HG03095 (cell line): ENCODE measurements around the gene RNF180.
"Not testable (repeated sequence)": the region's sequence is repeated elsewhere in the genome, so short reads cannot be mapped to it uniquely, and the experiment has no call there.

Experiments used
- ATAC-seq: cut with Tn5 transposase; IDR thresholded peaks from one replicate; pipeline ENCODE4 v1.9.1; 2021; ENCODE audit warnings: moderate library complexity; ENCODE audit not compliant: unreplicated experiment

Gene RNF180

DNA sequence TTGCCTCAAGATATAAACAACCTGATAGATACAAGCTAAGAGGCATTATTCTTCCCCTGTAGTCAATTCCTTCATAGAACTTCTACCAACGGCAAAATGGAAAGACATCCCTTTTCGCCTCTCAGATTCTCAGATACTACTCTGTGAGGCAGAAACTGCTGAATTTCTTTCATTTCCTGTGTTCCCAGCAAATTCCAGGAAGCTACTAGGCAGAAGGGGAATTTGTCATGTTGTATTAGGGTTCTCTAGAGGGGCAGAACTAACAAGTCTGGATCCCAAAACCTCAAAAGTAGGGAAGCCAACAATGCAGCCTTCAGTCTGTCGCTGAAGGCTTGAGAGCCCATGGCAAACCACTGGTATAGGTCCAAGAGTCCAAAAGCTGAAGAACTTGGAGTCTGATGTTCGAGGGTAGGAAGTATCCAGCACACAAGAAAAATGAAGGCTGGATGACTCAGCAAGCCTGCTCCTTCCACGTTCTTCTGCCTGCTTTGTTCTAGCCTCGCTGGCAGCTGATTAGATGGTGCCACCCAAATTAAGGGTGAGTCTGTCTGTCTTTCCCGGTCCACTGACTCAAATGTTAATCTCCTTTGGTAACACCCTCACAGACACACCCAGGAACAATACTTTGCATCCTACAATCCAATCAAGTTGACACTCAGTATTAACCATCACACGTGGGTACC lies 15.2 kb downstream of the RNF180 start:
- no peak for ATAC-seq

DNA sequence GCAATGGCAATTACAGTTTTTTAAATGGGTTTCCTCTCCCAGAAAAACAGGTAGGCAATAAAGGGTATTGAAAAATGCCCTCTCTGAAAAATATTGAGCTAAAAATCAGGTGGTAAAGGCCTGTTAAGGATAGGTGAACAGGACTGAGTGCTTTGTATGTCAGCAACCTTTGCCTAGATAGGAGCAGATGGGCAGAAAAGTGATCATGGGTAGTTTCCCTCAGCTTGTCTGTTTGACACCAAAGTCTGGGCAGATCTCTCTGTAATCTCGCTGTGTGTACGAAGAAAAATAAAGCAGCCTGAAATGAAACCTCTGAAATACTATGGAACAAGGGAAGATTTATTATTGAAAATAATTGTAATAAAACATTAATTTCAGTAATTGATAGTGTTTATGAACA lies 15.8 kb downstream of the RNF180 start:
- ATAC-seq = no peak

DNA sequence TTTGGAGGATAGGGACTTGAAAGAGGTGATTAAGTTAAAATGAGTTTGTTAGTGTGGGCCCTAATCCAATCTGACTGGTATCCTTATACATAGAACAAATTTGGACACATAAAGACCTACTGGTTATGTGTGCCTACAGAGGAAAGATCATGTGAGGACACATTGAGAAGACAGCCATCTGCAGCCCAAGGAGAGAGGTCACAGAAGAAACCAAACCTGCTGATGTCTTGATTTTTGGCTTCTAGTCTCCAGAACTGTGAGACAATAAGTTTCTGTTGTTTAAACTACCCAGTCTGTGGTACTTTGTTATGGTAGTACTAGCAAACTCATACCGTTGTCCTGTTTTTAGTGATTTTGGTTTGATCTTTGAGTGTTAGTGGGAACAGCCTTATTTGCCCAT lies 18.3 kb downstream of the RNF180 start:
- no peak for ATAC-seq

DNA sequence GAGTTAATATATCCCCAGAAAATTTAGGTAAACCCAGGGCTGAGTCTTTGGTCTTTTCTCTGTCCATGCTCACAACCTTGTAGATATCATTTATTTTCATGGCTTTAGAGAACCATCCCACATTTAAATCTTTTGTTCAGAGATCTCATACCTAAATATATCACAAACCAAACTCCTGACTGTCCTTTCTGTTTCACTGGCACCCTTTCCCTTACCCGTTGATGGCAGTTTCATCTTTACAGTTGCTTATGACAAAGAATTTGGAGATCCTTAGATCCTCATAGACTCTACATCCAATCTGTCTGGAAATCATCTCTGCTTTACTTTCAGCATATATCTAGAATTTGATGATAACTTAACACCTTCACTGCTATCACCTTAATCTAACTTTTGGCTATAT lies 19.2 kb downstream of the RNF180 start:
- no peak for ATAC-seq

DNA sequence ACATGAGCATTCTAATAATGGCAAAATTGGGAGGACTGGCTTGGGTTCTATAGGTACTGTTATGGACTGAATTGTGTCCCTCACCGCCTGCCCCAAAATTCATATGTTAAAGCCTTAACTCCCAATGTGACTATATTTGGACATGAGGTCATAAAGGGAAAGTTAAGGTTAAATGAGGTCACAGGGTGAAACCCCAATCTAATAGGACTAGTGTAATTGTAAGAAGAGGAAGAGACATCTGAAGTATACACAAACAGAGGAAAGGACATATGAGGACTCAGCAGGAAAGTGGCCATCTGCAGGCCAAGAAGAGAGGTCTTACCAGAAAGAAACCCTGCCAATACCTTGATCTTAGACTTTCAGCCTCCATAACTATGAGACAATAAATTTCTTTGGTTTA lies 23.1 kb downstream of the RNF180 start:
- ATAC-seq = no peak

DNA sequence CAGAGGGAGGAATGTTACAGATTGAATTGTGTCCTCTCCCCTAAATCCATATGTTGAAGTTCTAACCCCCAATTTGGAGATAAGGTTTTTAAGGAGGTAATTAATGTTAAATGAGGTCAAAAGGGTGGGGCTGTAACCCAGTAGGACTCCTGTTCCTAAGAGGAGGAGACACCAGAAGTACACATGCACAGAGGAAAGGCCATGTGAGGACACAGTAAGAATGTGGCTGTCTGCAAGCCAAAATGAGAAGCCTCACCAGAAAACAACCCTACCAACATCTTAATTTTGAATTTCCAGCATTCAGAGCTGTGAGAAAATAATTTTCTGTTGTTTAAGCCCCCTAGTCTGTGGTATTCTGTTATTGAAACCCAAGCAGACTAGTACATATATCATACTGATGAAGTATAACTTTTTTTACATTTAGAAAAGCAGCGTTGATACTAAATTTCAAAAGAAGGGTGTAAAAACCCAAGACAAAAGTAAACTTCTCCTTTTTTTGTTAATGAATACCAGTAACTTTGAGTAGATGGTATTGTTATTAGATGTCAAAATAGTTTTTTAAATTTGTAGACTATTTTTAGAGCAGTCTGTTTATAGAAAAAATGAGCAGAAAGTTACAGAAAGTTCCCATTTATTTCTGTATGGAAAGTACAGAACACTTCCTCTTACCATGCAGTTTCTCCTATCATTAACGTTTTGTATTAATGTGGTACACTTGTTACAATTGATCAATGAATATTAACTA lies 25.1 kb downstream of the RNF180 start:
- no peak for ATAC-seq

DNA sequence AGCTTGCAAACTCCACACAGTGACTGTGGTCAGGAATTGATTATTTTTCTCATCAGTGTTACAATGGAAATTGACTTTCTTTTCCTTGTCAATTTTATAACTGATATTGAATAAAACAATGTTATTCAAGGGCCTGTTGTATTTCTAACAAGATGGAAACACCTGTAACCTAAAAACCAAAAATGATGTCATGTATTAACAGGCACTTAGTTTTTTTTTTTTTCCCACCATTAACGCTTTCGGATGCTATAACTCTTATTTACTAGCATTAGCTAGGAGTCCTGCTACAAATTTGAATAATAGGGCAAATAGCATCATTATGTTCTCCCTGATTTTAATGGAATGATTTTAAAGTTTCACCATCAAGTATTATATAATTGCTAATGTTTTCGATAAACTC lies 30.3 kb downstream of the RNF180 start:
- no peak for ATAC-seq

DNA sequence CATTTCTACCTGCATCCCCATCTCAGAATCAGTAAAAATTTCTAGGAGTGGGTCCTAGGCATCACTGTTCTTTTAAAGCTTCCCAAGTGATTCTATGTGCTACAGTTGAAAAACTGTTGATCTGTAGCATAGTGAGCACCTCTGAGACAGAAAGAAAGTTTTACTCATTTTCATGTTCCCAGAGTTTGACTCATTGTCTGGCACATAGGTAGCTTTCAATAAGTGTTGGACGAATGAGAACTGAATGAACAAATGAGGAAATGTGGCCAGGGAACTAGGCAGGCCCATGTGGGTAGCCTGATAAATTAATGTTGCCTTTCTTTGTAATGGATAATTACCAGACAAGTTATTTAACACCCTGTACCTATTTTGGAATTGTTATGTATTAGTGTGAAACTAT lies 33.8 kb downstream of the RNF180 start:
- no peak for ATAC-seq

DNA sequence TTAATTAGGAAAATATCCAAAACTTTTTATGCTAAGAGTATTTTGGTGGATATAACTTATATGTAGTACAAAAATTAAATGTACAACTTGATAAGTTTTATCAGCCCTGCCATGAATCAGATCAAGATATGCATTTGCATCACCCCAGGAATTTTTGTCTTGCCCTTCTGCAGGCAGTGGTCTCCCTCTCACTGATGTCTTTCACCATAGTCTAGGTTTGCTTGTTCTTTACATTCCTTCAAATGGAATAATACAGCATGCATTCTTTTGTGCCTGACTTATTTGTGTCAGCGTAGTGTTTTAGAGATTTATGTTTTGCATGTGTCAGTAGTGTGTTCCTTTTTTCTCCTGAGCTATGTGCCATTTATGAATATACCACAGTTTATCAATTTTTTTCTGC lies 36.4 kb downstream of the RNF180 start:
- ATAC-seq = no peak

DNA sequence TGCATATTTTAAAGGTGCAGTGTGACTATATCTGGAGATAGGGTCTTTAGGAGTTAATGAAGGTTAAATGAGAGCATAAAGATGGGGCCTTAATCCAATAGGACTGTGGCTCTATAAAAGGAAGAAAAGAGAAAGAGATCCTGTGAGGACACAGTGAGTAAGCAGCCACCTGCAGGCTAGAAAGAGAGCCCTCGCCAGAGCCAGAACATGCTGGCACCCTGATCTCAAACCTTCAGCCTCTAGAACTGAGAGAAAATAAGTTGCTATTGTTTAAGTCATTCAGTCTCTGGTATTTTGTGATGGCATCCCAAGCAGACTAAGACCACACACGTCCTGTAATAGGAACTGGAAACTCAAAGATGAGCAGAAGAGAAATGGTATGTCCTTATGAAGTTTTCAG lies 41.0 kb downstream of the RNF180 start:
- no peak for ATAC-seq

DNA sequence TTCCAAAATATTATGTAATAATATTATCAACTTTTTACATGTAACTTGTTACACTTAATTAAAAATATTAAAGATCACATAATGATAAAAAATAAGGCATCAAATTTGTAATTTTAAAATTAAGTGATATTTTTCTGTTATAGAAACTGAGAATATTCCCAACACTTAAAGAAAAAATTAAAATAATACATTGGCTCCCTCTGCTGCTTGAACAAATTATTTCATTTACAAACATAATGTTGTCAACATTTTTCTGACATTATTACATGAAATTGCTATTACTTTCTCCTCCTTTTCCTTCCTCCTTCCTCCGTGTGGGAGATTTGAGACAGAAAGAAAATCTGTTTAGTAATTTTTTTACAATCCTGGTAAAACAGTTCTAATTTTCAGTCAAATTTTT lies 42.3 kb downstream of the RNF180 start:
- no peak for ATAC-seq

DNA sequence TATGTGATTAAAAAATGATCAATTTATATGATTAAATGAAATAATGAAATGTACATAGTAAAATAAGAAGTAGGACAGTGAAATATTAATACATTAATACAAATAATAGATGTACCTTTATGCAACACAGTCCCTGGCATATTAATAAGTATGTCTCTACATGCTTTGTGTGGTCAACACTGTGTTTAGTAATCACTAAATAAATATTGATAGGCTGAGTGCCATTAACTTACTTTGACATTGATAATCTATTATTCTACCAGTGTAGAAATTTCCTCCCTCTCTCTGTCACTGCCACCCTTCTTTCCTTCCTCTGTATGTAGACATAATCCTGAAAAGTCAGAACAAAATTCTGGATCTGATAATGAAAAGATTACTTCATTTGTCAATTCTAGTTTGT lies 43.7 kb downstream of the RNF180 start:
- ATAC-seq = no peak

DNA sequence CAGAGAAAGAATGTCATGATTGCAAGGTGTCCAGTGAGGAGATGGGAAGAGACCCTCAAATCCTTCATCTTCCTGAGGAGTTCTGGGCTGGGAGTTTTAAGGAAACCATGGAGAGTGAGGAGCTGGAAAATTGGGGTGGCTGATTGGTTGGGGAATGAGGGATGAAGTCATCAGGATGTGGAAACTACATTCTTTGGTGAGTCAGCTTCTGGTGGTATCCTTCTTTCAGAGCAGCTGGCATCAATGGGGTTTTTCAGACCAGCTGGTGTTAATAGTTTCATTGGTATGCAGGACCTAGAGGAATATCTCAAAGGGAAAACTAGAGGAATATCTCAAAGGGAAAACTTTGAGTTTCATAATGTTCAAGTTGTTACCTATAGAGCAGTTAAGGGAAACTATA lies 45.2 kb downstream of the RNF180 start:
- no peak for ATAC-seq

DNA sequence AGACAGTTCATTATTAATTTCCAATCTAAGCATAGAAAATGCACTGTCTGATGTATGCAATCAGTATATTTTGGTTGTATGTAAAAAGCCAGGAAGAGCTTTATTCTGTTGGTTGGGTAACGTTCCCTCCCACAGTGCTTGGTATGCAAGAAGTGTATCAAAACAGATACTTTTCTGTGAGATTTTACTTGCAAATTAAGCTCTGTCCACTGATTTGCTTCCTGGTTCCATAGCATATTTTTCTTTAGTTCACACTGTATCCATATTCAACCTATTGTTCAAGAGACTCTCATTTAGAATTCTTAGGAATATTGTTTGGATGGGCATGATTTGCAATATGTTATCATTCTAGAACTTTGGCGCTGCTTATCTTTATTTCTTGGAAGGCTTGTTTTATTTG lies 47.4 kb downstream of the RNF180 start:
- ATAC-seq = no peak

DNA sequence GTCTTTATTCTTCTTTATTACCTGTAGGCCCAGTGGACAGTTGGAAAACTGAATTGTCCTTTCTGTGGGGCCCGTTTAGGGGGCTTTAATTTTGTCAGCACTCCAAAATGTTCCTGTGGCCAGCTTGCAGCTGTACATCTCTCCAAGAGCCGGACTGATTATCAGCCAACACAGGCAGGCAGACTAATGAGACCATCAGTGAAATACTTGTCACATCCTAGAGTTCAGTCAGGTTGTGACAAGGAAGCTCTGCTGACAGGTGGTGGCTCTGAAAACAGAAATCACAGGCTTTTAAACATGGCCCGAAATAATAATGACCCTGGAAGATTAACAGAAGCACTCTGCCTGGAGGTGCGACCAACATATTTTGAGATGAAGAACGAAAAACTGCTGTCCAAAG lies 47.9 kb downstream of the RNF180 start:
- ATAC-seq = no peak

DNA sequence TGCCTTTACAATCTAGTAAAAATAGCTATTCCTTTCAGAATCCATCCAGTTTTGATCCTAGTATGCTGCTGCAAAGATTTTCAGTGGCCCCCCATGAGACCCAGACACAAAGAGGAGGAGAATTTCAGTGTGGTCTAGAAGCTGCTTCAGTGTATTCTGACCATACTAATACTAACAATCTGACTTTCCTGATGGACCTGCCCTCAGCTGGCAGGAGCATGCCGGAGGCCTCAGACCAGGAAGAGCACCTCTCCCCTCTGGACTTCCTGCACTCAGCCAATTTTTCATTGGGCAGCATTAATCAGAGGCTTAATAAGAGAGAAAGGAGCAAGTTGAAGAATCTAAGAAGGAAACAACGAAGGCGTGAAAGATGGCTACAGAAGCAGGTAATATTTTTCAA lies 48.5 kb downstream of the RNF180 start:
- ATAC-seq = no peak

DNA sequence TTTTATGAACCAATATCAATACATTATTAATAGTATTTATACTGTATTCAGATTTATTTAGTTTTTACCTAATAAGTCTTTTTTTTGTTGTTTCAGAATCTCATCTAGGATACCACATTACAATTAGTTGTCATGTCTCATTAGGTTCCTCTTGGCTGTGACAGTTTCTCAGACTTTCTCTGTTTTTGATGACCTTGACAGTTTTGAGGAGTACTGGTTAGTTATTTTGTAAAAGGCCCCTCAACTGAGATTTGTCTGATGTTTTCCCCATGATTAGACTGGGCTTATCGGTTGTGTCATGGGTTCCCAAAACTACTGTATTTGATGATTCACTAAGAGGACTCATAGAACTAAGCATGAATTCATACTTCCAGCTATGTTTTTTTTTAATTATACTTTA lies 56.3 kb downstream of the RNF180 start:
- ATAC-seq = no peak

DNA sequence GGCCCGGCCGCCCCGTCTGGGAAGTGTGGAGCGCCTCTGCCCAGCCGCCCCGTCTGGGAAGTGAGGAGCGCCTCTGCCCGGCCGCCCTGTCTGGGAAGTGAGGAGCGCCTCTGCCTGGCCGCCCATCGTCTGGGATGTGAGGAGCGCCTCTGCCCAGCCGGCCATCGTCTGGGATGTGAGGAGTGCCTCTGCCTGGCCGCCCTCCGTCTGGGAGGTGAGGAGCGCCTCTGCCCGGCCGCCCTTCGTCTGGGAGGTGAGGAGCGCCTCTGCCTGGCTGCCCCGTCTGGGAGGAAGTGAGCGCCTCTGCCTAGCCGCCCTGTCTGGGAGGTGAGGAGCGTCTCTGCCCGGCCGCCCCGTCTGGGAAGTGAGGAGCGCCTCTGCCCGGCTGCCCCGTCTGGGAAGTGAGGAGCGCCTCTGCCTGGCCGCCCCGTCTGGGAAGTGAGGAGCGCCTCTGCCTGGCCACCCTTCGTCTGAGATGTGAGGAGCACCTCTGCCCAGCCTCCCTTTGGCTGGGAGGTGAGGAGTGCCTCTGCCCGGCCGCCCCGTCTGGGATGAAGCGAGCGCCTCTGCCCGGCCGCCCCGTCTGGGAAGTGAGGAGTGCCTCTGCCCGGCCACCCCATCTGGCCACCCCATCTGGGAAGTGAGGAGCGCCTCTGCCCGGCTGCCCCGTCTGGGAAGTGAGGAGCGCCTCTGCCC lies 59.8 kb downstream of the RNF180 start:
- ATAC-seq = not testable (repeated sequence)

DNA sequence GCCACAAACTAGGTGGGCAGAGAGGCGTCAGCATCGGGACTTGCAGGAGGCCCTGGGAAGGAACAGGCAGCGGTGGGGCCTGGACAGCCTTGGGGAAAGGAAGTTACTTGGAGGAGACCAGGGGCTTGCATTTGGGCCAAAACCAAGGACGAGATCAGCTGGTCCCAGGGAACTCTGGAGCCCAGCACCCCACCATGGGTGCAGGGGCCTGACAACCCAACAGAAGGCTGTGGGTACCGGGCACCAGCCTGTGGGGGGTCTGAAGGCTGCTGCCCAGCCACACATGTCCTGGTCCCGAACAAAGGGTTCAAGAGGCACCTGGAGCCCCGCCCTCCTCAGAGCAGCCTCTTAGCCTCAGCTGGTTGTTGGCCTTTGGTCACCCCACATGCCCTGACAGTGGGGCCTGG lies 61.5 kb downstream of the RNF180 start:
- not testable (repeated sequence) for ATAC-seq

DNA sequence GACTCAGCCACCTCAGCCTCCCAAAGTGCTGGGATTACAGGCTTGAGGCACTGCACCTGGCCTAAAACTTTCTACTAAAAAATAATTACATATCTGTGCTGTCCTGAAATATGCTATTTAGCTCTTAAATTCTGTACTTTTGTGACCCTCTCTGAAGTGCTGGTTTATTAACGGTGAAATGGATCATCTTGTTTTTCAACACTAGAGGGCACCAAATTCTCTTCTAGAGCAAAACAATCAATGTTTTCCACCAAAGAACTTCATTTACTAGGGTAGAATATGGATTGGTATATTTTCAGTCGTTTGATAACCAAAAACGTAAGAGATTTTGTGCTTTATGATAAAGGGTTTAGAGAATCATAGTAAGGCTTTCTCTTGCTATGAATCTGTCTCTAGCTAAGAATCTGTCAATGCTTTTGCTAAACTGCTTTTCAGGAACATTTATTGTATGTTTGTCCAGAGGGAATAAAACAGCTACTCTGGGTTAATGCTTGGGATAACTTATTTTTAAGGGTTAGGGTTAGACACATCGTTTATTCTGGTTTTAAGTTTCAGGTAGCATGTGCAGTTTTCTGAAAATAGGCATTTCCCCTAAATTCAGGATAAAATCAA lies 63.6 kb downstream of the RNF180 start:
- ATAC-seq = no peak

DNA sequence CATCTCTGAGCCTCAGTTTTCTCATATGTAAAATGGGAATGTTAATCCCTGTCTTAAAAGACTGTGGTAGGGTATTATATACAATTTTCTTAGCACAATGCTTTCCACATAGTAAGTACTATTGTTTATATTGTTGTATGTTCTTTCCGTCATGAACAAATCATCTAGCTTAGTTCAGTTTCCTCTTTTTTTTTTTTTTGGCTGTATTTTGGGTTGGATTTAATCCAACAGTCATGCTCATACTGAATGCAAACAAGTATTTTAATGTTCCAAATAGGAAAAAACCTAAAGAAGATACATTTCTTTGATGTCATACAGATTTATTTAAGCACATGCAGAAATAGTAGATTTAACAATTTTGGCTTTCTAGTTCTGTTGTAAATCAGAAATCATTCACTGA lies 95.1 kb downstream of the RNF180 start:
- ATAC-seq = no peak

DNA sequence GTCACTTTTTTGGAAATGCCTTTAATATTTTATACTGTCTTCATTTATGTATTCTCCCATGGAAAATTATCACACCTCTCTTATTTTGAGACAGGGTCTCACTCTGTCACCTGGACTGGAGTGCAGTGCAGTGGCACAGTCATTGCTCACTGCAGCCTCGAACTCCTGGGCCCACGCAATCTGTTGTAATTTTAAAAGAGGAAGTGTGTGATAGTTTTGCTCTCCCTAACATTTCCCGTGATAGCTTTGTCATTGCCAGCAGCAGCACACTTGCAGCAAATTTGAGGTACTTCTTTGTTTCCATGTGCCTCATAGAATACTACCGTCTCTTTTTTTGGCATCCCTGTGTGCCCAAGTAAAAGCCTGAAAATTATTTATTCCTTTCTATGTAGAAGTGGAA lies 103.5 kb downstream of the RNF180 start:
- ATAC-seq = no peak
